GM12874 (cell line): ENCODE data around the gene RMND5A.

Source experiments
- CTCF ChIP-seq: IDR thresholded peaks from 2 replicates; pipeline ENCODE4 v1.5.1; 2011; ENCODE audit warnings: low read depth, mild to moderate bottlenecking, control low read depth, low read length, moderate library complexity; ENCODE audit not compliant: insufficient read depth

The RMND5A gene

GRCh38 chr2:86775338-86775737, 55.2 kb downstream of the RMND5A start:
- TF ChIP-seq CTCF = no peak

GRCh38 chr2:86776532-86776931, 56.4 kb downstream of the RMND5A start:
- no peak for TF ChIP-seq CTCF

GRCh38 chr2:86778957-86779356, 58.9 kb downstream of the RMND5A start:
- TF ChIP-seq CTCF = no peak

GRCh38 chr2:86779971-86780370, 59.9 kb downstream of the RMND5A start:
- TF ChIP-seq CTCF = no peak

- no peak for TF ChIP-seq CTCF
Observed at GRCh38 chr2:86781363-86781762, 61.3 kb downstream of the RMND5A start.

- no peak for TF ChIP-seq CTCF
Observed at GRCh38 chr2:86782748-86783147, 62.7 kb downstream of the RMND5A start.

GRCh38 chr2:86783615-86784339, 63.7 kb downstream of the RMND5A start:
- TF ChIP-seq CTCF = no peak
